ENCODE measurements around the gene LGALS4.
"Not testable (repeated sequence)": the region's sequence is repeated elsewhere in the genome, so short reads cannot be mapped to it uniquely, and the experiment has no call there.

LGALS4 gene

GRCh38 chr19:38812841-38813320 is at the start of gene LGALS4:
Gene LGALS4, minus strand, starts transcription at chr19:38812945. Its CDS starts 59 bp downstream, at chr19:38812886.
- Histone ChIP-seq H3K9me3 (ENCODE audit: control insufficient read depth, insufficient read depth, low read length) (no peaks in the 10 kb centered on the region), H3K27me3 (ENCODE audit: control insufficient read depth, insufficient read depth, low read length) (no peaks in the 10 kb centered on the region), H3K4me1 (ENCODE audit: control insufficient read depth, insufficient read depth, low read length) (no peaks in the 10 kb centered on the region), H3K27ac (ENCODE audit: low read length) (no peak within 1 kb of the TSS), H3K36me3 (ENCODE audit: control insufficient read depth, insufficient read depth, low read length) (peaks cover 7% of the 10 kb centered on the region; the same call in 1 of the 2 replicates), H3K4me3 (ENCODE audit: low read length) (no peak within 1 kb of the TSS)
- no CpG with 5 or more reads among the region's 15 CpGs for WGBS (ENCODE audit: insufficient coverage, insufficient read length)
- no peak for DNase-seq (ENCODE audit: low read depth, low spot score)

GRCh38 chr19:38861368-38861767 is 48.6 kb upstream of the LGALS4 start:
- WGBS (ENCODE audit: insufficient coverage, insufficient read length) = no CpG with 5 or more reads among the region's 3 CpGs
- Histone ChIP-seq H3K9me3 (ENCODE audit: control insufficient read depth, insufficient read depth, low read length) (no peaks in the 10 kb centered on the region), H3K4me1 (ENCODE audit: control insufficient read depth, insufficient read depth, low read length) (no peaks in the 10 kb centered on the region), H3K4me3 (ENCODE audit: low read length) (no peak overlapping the region), H3K27ac (ENCODE audit: low read length) (no peak overlapping the region), H3K27me3 (ENCODE audit: control insufficient read depth, insufficient read depth, low read length) (no peaks in the 10 kb centered on the region), H3K36me3 (ENCODE audit: control insufficient read depth, insufficient read depth, low read length) (no peaks in the 10 kb centered on the region)
- no peak for DNase-seq (ENCODE audit: low read depth, low spot score)

GRCh38 chr19:38859631-38860204 is 47.0 kb upstream of the LGALS4 start:
- not testable (repeated sequence) for H3K36me3 ChIP-seq (ENCODE audit: control insufficient read depth, insufficient read depth, low read length); H3K27me3 ChIP-seq (ENCODE audit: control insufficient read depth, insufficient read depth, low read length); H3K4me1 ChIP-seq (ENCODE audit: control insufficient read depth, insufficient read depth, low read length); H3K4me3 ChIP-seq (ENCODE audit: low read length); H3K27ac ChIP-seq (ENCODE audit: low read length); DNase-seq (ENCODE audit: low read depth, low spot score); H3K9me3 ChIP-seq (ENCODE audit: control insufficient read depth, insufficient read depth, low read length)
- WGBS (ENCODE audit: insufficient coverage, insufficient read length) = 100% methylated on average over 2 of the region's 21 CpGs

- Histone ChIP-seq H3K27me3 (ENCODE audit: control insufficient read depth, insufficient read depth, low read length) (no peaks in the 10 kb centered on the region), H3K9me3 (ENCODE audit: control insufficient read depth, insufficient read depth, low read length) (no peaks in the 10 kb centered on the region), H3K4me3 (ENCODE audit: low read length) (no peak overlapping the region), H3K4me1 (ENCODE audit: control insufficient read depth, insufficient read depth, low read length) (no peaks in the 10 kb centered on the region), H3K36me3 (ENCODE audit: control insufficient read depth, insufficient read depth, low read length) (no peaks in the 10 kb centered on the region), H3K27ac (ENCODE audit: low read length) (no peak overlapping the region)
- no peak for DNase-seq (ENCODE audit: low read depth, low spot score)
- no CpG with 5 or more reads among the region's 3 CpGs for WGBS (ENCODE audit: insufficient coverage, insufficient read length)
Measured at GRCh38 chr19:38856813-38857212, 44.1 kb upstream of the LGALS4 start.

- H3K4me3 ChIP-seq (ENCODE audit: low read length); H3K4me1 ChIP-seq (ENCODE audit: control insufficient read depth, insufficient read depth, low read length); H3K36me3 ChIP-seq (ENCODE audit: control insufficient read depth, insufficient read depth, low read length); H3K9me3 ChIP-seq (ENCODE audit: control insufficient read depth, insufficient read depth, low read length); H3K27me3 ChIP-seq (ENCODE audit: control insufficient read depth, insufficient read depth, low read length); H3K27ac ChIP-seq (ENCODE audit: low read length); DNase-seq (ENCODE audit: low read depth, low spot score): not testable (repeated sequence)
- no CpG with 5 or more reads among the region's 37 CpGs for WGBS (ENCODE audit: insufficient coverage, insufficient read length)
Measured at GRCh38 chr19:38855751-38856150, 43.0 kb upstream of the LGALS4 start.

- H3K27ac ChIP-seq (ENCODE audit: low read length); H3K4me3 ChIP-seq (ENCODE audit: low read length); DNase-seq (ENCODE audit: low read depth, low spot score); H3K27me3 ChIP-seq (ENCODE audit: control insufficient read depth, insufficient read depth, low read length); H3K4me1 ChIP-seq (ENCODE audit: control insufficient read depth, insufficient read depth, low read length); H3K9me3 ChIP-seq (ENCODE audit: control insufficient read depth, insufficient read depth, low read length); H3K36me3 ChIP-seq (ENCODE audit: control insufficient read depth, insufficient read depth, low read length): not testable (repeated sequence)
- no CpG with 5 or more reads among the region's 3 CpGs for WGBS (ENCODE audit: insufficient coverage, insufficient read length)
Measured at GRCh38 chr19:38854961-38855360, 42.2 kb upstream of the LGALS4 start.

- Histone ChIP-seq H3K4me3 (ENCODE audit: low read length) (no peak overlapping the region; the same call in 1 of the 2 replicates), H3K27me3 (ENCODE audit: control insufficient read depth, insufficient read depth, low read length) (no peaks in the 10 kb centered on the region), H3K36me3 (ENCODE audit: control insufficient read depth, insufficient read depth, low read length) (no peaks in the 10 kb centered on the region), H3K27ac (ENCODE audit: low read length) (no peak overlapping the region), H3K4me1 (ENCODE audit: control insufficient read depth, insufficient read depth, low read length) (no peaks in the 10 kb centered on the region), H3K9me3 (ENCODE audit: control insufficient read depth, insufficient read depth, low read length) (no peaks in the 10 kb centered on the region)
- WGBS (ENCODE audit: insufficient coverage, insufficient read length) = no CpG with 5 or more reads among the region's 17 CpGs
- no peak for DNase-seq (ENCODE audit: low read depth, low spot score)
Measured at GRCh38 chr19:38853214-38853613, 40.5 kb upstream of the LGALS4 start.

GRCh38 chr19:38852231-38853044 is 39.7 kb upstream of the LGALS4 start:
- DNase-seq (ENCODE audit: low read depth, low spot score) = no peak
- no CpG with 5 or more reads among the region's 52 CpGs for WGBS (ENCODE audit: insufficient coverage, insufficient read length)

GRCh38 chr19:38851622-38852230 is 39.0 kb upstream of the LGALS4 start:
- Histone ChIP-seq H3K4me3 (ENCODE audit: low read length) (peak overlapping the region; percentile 88; the same call in 1 of the 2 replicates), H3K9me3 (ENCODE audit: control insufficient read depth, insufficient read depth, low read length) (no peaks in the 10 kb centered on the region), H3K36me3 (ENCODE audit: control insufficient read depth, insufficient read depth, low read length) (peaks cover 10% of the 10 kb centered on the region; the same call in 1 of the 2 replicates), H3K4me1 (ENCODE audit: control insufficient read depth, insufficient read depth, low read length) (no peaks in the 10 kb centered on the region), H3K27me3 (ENCODE audit: control insufficient read depth, insufficient read depth, low read length) (no peaks in the 10 kb centered on the region), H3K27ac (ENCODE audit: low read length) (no peak overlapping the region)
- no CpG with 5 or more reads among the region's 67 CpGs for WGBS (ENCODE audit: insufficient coverage, insufficient read length)
- no peak for DNase-seq (ENCODE audit: low read depth, low spot score)

More at GRCh38 chr19:38852231-38853044, 39.7 kb upstream of the LGALS4 start:
- Histone ChIP-seq H3K4me1 (ENCODE audit: control insufficient read depth, insufficient read depth, low read length) (no peaks in the 10 kb centered on the region), H3K27ac (ENCODE audit: low read length) (no peak overlapping the region), H3K9me3 (ENCODE audit: control insufficient read depth, insufficient read depth, low read length) (no peaks in the 10 kb centered on the region), H3K4me3 (ENCODE audit: low read length) (peak overlapping the region; percentile 88), H3K27me3 (ENCODE audit: control insufficient read depth, insufficient read depth, low read length) (no peaks in the 10 kb centered on the region), H3K36me3 (ENCODE audit: control insufficient read depth, insufficient read depth, low read length) (peaks cover 3% of the 10 kb centered on the region; the same call in 1 of the 2 replicates)

- Histone ChIP-seq H3K27me3 (ENCODE audit: control insufficient read depth, insufficient read depth, low read length) (no peaks in the 10 kb centered on the region), H3K36me3 (ENCODE audit: control insufficient read depth, insufficient read depth, low read length) (peaks cover 15% of the 10 kb centered on the region; the same call in 1 of the 2 replicates), H3K4me1 (ENCODE audit: control insufficient read depth, insufficient read depth, low read length) (no peaks in the 10 kb centered on the region), H3K27ac (ENCODE audit: low read length) (no peak overlapping the region), H3K4me3 (ENCODE audit: low read length) (peak overlapping the region; percentile 31; the same call in 1 of the 2 replicates), H3K9me3 (ENCODE audit: control insufficient read depth, insufficient read depth, low read length) (no peaks in the 10 kb centered on the region)
- DNase-seq (ENCODE audit: low read depth, low spot score) = no peak
- WGBS (ENCODE audit: insufficient coverage, insufficient read length) = no CpG with 5 or more reads among the region's 40 CpGs
Measured at GRCh38 chr19:38850976-38851621, 38.4 kb upstream of the LGALS4 start.
